ENCODE data around the gene HRH1. TPM values are rescaled to one million over a fixed set of nuclear protein-coding genes. Genes with fewer than 3 reads are reported as not detected.
A peak's percentile ranks its signal among the peaks of the same experiment; 100 is the strongest.
"Not testable (repeated sequence)": the region's sequence is repeated elsewhere in the genome, so short reads cannot be mapped to it uniquely, and the experiment has no call there.

Gene HRH1
- total RNA-seq, 1 experiment from 2014 or later = 8.7 TPM

DNA sequence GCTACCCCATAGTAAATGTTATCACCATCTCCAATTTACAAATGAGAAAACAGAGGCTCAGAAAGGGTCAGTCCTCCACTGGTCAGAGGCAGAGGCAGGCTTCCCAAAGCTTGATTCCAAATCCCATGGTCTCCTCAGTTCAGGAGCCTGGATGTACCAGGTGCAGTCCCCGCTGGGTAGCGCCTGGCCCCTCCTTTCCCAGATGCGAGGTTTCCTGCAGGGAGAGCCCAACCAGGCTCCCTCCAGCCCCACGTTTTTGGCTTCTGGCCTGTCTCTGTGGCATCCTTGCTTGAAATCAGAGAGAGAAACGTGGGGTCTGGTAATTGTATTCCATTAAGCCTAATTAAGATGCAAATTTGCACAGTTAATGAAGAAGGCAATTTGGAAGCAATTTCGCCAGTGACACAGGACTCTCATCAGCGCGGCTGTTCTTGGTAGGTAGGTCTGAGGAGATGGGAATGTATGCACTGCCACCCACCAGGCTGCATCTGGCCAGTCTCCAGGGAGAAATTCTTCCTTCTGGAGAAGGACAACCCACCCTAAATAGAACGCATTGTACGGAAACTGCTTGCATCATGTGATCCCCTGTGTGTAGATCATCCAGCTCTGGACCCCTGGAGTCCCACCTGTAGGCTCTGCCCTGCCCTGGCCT is 50.5 kb downstream of the HRH1 start:
- no peak for DNase-seq (ENCODE audit: low read depth)

DNA sequence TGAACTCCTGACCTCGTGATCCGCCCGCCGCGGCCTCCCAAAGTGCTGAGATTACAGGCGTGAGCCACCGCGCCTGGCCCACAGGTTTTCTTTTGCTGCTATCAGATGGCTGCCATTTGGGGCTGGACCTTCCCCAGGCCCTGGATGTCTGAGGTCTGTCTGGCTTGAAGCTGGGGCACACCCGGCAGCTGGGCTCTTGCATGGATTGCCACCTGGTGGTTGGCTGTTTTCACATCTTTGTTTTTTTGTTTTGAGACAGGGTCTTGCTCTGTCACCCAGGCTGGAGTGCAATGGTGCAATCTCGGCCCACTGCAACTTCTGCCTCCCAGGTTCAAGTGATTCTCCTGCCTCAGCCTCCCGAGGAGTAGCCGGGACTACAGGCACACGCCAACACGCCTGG is 51.6 kb downstream of the HRH1 start:
- DNase-seq (ENCODE audit: low read depth) = peak; percentile 45

DNA sequence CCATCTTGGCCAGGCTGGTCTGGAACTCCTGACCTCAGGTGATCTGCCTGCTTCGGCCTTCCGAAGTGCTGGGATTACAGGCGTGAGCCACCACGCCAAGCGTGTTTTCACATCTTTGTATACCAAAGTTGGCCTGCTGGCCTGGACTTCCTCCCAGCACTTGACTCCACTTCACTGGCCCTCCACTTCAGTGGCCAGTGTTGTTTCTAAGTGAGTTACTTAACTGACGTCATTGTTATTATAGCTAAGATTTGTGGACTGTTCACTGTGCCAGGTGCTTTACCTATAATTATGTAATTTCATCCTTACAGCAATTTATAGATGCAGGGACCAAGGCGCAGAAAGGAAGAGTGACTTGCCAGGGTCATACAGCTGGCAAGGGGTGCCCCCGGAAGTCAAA is 52.0 kb downstream of the HRH1 start:
- DNase-seq (ENCODE audit: low read depth) = no peak

DNA sequence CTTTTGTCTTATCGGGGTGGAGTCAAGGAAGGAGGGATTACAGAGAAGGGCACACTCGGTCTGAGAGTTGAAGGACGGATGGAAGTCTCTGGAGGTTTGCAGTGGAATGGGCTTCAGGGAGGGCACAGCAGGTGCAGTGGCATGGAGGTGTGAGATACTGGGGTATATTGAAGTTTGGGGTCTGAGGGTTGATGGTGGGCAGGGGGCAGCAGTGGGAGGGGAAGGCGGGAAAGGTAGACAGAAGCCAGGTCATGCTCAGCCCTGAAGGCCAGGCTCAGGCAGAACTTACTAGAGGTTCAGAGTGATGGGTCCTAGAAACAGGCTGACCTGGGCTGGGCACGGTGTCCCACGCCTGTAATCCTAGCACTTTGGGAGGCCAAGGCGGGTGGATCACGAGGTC is 52.7 kb downstream of the HRH1 start:
- DNase-seq (ENCODE audit: low read depth) = no peak

DNA sequence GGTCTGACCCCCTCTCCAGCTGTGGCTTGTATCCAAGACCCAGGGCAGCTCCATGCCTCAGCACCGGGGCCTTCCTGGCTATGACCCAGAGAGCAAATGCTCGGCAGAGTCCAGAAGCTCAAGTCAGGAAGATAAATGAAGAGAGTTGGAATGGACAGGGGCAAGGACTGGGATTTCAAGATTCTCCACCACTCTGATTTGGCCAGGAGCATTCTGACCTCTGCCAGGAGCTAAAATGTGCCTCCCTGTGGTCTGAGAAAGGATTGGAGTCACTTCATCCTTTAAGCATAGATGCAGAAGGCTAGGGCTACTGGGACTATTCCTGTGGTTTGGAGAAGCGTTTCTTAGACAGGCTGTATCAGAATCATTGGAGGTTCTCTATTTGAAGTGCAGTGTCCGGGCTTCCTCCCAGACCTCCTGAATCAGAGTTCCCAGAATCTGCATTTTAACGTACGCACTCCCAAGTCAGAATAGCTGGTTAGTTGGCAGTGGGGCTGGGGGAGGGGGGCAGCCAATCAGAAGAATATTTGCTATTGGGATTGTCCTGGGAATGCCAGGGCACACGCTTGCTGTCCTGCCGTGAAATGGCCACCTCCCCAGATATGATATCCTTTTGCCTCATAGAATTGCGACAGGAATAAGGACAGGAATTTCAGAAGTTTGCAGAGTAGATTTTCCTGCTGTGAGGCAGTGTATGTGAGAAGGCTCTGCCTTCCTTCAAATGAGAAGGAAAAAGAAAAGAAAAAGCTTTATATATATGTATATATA is 57.4 kb downstream of the HRH1 start:
- peak; percentile 76 for DNase-seq (ENCODE audit: low read depth)

DNA sequence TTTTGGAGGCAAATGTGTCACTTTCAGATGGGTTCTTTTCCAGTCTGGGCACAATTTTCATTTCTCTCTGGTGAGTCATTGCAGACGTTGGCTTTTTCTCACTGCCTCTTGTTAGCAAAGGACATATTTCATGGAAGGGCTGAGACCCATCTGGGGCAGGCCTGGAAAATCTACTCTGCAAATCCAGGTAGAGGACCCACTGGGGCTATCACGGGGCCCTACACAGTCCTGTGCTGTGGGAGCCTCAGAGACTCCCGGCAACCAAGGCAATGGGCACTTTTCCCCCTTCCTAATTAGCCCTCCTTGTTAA is 58.0 kb downstream of the HRH1 start:
- DNase-seq (ENCODE audit: low read depth) = peak; percentile 77

DNA sequence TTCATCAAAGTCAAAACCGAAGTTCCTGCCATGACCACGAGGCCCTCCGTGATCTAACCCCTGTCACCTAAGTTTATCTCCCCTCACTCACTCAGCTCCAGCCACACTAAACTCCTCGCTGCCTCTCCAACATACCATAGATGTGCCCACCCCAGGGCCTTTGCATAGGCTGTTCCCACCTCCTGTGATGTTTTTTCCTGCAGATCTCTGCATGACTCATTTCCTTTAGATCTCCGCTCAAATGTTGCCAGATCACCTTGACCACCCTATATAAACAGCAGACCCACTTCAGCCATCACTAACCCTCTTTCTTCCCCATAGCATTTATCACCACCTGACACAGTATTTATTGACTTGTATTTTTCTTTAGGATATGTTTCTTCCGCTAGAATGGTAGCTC is 58.5 kb downstream of the HRH1 start:
- no peak for DNase-seq (ENCODE audit: low read depth)

DNA sequence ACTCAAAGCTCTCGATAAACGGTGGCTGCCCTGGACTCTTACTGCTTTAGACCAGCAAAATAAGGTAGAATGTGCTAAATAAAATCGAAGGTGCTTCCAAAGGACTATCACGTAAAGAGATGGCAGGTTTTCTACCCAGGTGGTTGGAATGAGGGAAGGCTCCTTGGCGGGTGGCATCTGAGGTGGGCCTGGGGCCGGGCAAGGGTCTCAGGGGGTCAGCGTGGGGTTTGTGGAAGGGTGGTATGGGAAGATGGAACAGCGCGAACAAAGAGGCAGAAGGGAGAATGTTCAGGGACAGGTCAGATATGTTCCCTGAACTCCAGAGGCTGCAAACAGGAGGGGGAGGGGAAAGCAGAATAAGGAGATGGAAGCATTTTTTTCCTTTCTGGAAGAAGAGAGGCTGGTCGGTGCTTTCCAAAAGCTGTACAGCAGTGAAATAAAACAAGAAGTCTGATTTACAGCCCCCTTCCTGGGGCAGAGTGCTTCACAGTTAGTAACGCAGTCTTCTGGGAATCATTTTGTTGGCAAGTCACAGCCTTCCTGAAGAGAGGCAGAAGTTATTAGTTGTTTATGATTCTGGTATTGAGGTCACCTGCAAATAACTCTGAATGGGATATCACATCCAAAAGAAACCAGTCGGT is 59.6 kb downstream of the HRH1 start:
- DNase-seq (ENCODE audit: low read depth) = no peak

DNA sequence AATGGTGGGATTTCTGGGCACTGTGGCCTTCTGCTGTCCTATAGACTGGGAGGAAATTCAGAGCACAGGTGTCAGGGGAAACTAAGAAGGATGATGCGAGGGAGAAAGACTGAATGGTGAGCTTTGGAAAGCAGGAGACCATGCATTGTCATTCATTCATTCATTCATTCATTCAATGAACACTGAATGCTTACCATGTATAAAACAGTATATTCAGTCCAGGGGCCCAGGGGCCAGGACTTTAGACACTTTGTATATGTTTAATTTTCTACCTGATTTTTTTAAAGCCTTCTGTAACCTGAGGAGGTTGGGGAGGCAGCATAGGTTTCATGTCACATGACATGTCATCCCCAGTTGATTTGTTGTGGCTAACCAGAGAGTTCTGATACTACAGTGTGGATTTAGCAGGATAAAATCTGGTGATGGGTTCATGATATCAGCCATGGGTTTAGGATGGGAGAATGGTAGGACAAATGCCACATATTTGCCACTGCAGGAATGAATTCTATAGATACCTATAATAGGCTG is 60.2 kb downstream of the HRH1 start:
- DNase-seq (ENCODE audit: low read depth) = no peak

DNA sequence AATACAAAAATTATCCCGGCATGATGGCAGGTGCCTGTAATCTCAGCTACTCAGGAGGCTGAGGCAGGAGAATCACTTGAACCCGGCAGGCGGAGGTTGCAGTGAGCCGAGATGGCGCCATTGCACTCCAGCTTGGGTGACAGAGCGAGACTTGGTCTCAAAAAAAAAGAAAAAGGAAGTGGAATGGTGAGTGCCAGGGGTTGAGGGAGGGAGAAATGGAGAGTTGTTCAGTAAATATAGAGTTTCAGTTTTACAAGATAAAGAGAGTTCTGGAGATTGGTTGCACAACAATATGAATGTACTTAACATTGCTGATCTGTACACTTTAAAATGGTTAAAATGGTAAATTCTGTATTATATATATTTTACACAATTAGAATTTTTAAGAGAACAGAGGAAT is 63.1 kb downstream of the HRH1 start:
- not testable (repeated sequence) for DNase-seq (ENCODE audit: low read depth)

DNA sequence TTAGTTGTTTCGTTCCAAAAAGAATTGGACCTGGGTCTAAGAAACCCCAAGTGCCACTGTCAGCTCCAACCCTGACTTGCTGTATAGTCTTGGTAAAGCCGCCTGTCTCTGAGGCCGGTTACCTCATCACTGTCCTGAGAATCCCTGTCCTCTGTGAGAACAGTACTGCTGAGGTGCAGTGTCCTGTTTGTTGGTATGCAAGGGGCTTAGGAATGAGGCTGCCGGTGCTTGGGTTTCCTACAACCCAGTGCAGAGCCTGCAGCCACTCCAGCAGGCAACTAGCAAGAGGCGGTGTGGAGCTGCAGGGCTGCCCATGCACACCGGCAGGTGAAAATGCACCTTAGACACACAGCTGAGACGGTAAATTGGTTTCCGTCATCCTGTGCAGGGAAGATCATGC is 65.9 kb downstream of the HRH1 start:
- no peak for DNase-seq (ENCODE audit: low read depth)

DNA sequence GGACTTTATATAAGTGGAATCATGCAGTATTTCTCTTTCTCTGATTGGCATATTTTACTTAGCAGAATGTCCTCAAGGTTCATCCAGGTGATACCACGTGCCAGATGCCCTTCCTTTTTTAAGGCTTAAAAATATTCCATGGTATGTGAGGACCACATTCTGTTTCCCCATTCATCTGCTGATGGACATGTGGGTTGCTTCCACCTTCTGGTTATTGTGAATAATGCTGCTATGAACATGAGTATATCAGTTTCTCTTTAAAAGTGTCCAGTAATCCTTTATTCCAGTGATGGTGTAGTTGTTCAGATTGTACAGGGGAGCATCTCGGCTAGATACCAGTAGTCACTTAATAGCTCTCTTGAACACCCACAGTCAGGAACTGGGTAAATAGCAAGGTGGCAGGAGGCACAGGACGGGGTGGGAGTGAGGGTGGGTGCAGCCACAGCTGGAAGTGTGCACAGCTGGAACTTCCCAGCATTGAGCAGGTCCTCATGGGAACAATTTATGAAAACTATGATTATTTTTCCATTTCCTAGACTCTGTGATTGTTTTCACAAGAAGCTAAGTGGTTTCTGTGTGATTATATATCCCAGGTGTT is 67.6 kb downstream of the HRH1 start:
- DNase-seq (ENCODE audit: low read depth) = no peak

DNA sequence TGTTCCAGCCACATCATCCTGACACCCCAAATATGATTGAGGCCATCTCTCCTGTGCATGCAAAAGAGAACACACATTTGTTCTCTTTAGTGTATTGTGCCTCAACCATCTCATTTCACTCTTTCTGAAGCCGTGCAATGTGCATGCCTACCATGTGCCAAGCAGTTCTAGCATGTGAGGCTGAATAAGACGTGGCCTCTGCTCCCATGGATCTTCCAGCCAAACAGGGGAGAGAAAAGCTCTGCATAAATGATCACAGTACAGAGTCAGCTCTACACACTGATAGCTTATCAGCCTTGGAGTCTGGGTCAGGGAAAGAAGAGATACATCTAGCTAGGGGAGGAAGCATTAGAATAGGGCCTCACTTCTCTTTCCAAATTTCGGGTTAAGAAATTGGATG is 69.7 kb downstream of the HRH1 start:
- DNase-seq (ENCODE audit: low read depth) = no peak

DNA sequence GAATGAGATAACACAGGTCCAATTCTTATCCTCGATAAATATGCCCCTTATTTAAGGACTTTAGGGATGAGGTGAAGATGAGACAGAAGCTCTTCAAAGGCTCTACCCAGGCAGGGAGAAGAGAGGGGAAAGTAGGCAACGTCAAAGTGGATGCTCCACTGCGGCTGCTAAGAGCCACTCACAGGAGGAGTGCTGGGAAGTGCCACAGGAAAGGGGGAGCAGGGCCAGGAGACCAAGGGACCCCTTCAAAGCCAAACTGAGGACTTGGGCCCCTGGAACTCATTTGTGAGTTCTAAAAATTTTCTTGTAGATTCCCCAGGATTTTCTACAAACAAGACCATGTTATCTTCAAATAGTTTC is 70.6 kb downstream of the HRH1 start:
- no peak for DNase-seq (ENCODE audit: low read depth)

DNA sequence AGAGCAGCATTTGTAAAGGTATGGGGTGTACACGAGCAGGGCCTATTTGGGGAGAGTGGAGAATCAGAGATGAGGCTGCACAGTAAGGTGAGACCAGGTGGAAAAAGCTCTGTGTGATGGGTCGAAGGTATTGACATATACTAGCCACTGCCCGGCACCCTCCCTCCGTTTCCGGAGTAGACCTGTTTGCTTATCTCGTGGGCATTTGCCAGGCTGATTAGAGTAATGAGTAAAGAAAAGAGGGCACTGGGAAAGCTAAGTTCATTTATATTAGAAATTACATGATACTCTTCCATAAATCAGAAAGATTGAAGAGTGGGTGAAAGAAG is 71.7 kb downstream of the HRH1 start:
- DNase-seq (ENCODE audit: low read depth) = no peak

DNA sequence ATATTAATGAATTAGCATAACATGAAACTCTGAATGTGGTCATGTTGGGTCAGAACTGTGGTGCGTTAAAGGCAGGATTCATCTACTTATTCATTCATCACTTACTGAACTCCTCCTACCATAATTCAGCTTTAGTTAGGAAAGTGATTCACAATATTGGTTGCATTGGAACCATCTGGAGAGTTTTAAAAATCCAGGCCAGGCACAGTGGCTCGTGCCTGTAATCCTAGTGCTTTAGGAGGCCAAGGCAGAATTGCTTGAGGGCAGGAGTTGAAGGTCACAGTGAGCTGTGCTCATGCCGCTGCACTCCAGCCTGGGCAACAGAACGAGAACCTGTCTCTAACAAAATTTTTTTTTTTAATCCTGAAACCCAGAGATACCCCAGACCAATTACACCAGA is 73.7 kb downstream of the HRH1 start:
- DNase-seq (ENCODE audit: low read depth) = no peak

DNA sequence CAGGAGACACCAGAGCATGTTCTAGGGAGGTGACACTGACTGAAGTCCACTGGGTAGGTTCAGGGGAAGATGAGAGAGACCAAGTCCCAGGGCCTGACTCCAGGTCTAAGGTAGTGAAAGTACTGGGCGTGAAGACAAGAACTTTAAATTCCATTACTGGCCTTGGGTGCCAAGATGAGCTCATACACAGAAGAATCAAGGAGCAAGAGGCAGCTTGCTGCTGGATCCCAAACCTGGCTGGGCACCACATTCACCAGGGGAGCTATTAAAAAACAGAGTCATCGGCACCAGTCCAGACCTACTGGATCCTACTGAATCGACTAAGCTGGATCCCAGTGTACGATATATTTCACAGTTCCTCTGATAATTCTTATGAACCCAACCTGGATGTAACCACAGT is 75.8 kb downstream of the HRH1 start:
- no peak for DNase-seq (ENCODE audit: low read depth)

DNA sequence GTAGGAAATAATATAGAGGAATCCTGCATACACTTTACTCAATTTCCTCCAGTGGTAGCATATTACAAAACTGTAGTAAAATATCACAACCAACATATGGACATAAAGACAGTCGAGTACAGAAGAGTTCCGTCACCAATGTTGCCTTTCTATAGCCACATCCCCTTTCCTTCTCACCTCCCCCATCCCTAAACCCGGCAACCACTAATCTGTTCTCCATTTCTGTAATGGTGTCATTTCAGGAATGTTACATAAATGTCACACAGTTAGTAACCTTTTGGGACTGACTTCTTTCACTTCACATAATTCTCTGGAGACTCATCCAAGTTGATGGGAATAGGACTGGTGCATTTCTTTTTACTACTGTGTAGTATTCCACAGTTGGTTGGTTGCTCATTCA is 76.5 kb downstream of the HRH1 start:
- DNase-seq (ENCODE audit: low read depth) = no peak

DNA sequence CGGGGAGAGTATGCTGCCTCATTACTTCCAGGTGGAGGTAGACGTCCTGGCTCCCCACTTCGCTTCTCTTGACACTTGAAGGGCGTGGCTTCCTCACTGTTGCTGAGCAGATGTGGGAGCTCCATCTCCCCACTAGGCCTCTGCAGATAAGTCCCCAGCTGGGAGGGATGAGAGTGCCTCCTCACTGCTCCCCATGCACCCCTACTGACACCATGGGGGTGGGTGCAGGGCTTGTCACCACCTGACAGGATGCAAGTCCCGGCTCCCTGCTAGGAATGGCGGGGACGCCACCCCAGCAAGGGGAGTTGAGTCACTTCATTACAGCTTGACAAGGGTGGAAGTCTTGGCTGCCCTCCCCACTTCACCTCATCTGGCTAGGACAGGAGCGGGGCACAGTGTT is 81.1 kb downstream of the HRH1 start:
- no peak for DNase-seq (ENCODE audit: low read depth)

DNA sequence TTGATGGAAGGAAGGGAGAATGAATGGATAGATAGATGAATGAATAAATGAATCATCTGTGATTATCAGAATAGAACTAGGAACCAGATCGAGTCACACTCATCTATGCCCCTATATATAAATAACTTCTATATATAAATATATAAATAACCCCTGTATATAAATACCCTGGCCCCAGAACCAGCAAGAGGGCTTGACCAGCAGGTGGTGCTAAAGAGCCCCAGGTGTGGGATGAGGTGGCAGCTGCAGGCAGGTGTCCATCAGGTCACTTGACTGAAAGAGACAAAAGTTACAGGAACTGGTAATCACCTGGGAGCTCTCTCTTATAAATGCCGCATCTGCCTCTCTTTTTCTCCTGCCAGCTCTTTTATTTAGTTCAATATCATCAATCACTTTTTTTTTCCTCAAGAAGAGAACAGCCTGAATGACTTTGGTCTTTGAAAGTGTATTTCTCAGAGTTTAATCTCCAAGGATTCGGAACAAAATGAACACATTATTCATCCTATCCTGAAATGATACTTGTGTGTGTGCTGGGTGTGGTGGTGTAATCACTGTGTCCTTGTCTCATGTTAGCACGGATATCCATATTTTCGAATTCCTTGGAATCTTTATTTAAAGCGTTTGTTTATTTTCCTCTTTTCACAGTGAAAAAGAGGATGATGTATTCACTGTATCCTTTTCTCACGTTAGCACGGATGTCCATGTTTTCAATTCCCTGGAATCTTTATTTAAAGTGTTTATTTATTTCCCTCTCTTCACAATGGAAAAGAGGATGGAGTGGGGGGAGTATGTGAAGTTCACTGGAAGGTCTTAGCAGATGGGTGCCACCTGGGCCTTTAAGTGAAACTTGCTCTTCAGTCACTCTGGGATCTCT is 82.5 kb downstream of the HRH1 start:
- DNase-seq (ENCODE audit: low read depth) = peak; percentile 42

DNA sequence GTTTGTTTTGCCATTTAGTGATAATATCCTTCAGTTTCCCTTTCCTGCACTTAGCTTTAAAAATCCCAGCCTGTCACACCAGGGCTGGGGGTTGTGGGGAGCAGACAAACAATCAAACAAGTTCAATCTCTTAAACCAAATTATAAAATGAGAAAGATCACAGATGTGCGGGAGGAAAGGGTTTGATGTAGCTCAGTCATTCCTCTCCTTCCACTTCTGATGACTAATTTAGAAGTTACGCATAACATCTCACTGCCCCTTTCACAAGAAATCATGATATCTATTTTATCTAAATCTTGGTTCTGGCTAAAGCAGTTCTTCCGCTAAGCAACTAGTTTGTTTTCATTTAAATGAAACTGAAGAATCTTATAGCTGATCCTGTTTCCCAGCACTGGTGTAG is 83.8 kb downstream of the HRH1 start:
- peak; percentile 88 for DNase-seq (ENCODE audit: low read depth)

DNA sequence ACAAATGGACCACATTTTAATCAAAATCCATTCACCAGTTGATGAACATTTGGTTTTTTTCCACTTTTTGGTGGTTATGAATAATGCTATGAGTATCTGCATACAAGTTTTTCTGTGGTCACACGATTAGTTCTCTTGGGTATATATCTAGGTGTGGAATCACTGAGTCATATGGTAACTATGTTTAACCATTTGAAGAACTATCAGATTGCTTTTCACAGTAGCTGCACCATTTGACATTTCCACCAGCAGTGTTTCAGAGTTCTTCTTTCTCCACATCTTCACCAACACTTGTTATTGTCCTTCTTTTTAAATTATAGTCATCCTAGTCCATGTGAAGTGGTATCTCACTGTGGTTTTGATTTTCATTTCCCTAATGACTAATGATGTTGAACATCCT is 84.6 kb downstream of the HRH1 start:
- DNase-seq (ENCODE audit: low read depth) = peak; percentile 99
